Measurements from ENCODE around the gene HOXA13.

HOXA13 gene

GRCh38 chr7:27148031-27148755 lies 51.7 kb downstream of the HOXA13 start:
- DNase-seq (ENCODE audit: low read depth in 2 of 2) = no peak

- no peak for DNase-seq (ENCODE audit: low read depth in 2 of 2)
Measured at GRCh38 chr7:27147199-27148030, 52.5 kb downstream of the HOXA13 start, which contains the start of gene HOXA6. Gene HOXA6 (minus strand): TSS chr7:27147774. CDS start chr7:27147749, 25 bp downstream.

GRCh38 chr7:27146491-27147198 lies 53.2 kb downstream of the HOXA13 start:
- DNase-seq (ENCODE audit: low read depth in 2 of 2) = no peak

- DNase-seq (ENCODE audit: low read depth in 2 of 2) = no peak
Measured at GRCh38 chr7:27145914-27146412, 53.9 kb downstream of the HOXA13 start.

GRCh38 chr7:27145165-27145913 lies 54.6 kb downstream of the HOXA13 start:
- DNase-seq (ENCODE audit: low read depth in 2 of 2) = no peak

GRCh38 chr7:27144781-27145164 lies 55.1 kb downstream of the HOXA13 start:
- no peak for DNase-seq (ENCODE audit: low read depth in 2 of 2)

All from fibroblast of skin of left quadriceps (primary cell).